Peyer's patch (tissue), 4 donors: ENCODE data around the gene TOGARAM2. TPM values are rescaled to one million over a fixed set of nuclear protein-coding genes. Genes with fewer than 3 reads are reported as not detected.

Experiments
- DNase-seq, 3 donors: peaks; one replicate each; pipeline ENCODE4 v3.0.0-alpha.2; 2017 to 2019
- H3K27ac ChIP-seq, 4 donors: fragments of 200-600 bp; sonication (generic); one replicate each; pipeline ENCODE4 v1.5.1; 2016 to 2019
- H3K27me3 ChIP-seq, 2 donors: fragments of 200-600 bp; sonication (generic); one replicate each; pipeline ENCODE4 v1.5.1; 2019
- H3K36me3 ChIP-seq, 3 donors: fragments of 200-600 bp; sonication (generic); one replicate each; pipeline ENCODE4 v1.5.1; 2016 to 2019
- H3K4me1 ChIP-seq, 4 donors: fragments of 200-600 bp; sonication (generic); one replicate each; pipeline ENCODE4 v1.5.1; 2016 to 2019
- H3K4me3 ChIP-seq, 4 donors: fragments of 200-600 bp; sonication (generic); 1 replicate in 3 of 4; 2 replicates in 1 of 4; pipeline ENCODE4 v1.5.1; 2016 to 2019; ENCODE audit warnings: mild to moderate bottlenecking in 1 of 4
- H3K9me3 ChIP-seq, 4 donors: fragments of 200-600 bp; sonication (generic); one replicate each; pipeline ENCODE4 v1.5.1; 2016 to 2019; ENCODE audit warnings: mild to moderate bottlenecking in 1 of 4
- POLR2A ChIP-seq, 2 donors: fragments of 450-650 bp; IDR thresholded peaks; one replicate each; pipeline ENCODE4 v1.5.1; 2017; ENCODE audit warnings: antibody characterized with exemption in 2 of 2, mild to moderate bottlenecking in 2 of 2, moderate library complexity in 2 of 2
- total RNA-seq, 4 donors: library from RNA; depleted of rRNA; stranded (reverse); fragments of >200 nt; gene quantifications; one replicate each; pipeline ENCODE4 v1.1.0, GENCODE V29; 2016
- TF ChIP-seq, protein P1 (sequence below), 6 experiments: fragments of 450-650 bp in 4 of 6; fragments of 200-600 bp in 2 of 6; sonication (generic) in 1 of 6; IDR thresholded peaks; one replicate each; pipeline ENCODE4 v1.5.1; 2017 to 2019; ENCODE audit warnings: antibody characterized with exemption in 6 of 6, mild to moderate bottlenecking in 3 of 6, moderate library complexity in 1 of 6

The TOGARAM2 gene
- total RNA-seq, 4 donors from 2014 or later: under 0.01 to 1.1 (median 0.22) TPM

DNA sequence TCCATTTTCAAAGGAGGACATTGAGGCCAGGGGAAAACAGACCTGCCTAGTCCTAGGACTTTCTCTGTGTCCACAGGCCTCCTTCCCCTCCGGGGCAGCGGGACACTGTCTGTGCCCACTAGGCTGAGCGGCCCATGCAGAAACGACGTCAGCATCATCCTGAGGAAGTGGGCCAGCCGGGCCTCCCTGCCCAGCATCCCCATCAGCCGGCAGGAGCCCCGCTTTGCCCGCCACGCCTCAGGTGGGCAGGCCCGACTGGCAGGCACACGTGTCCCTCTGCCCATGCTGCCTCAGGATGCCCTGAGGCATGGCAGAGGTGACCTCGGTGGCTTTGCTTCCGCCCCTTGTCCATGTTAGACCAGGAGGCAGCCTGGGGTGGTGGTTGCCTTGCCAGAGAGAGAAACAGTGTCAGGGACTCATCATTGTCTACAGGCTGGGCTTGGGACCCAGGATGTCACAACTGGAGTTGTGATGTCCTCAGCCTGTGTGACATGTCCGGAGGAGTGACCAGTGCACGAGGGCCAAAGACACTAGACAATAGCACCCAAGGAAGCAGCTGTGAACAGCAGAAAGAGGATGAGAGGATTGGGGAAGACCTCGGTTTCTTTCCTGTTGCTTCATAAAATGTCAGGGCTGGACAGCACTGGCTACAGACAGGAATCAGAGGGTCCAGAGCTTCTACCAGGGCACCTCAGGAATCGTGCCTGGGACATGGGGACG lies 36.8 kb downstream of the TOGARAM2 start:
- H3K36me3 ChIP-seq: no peaks in the 10 kb centered on the region
- H3K27ac ChIP-seq: no peak overlapping the region
- H3K27me3 ChIP-seq: no peaks in the 10 kb centered on the region
- DNase-seq: no peak
- H3K4me1 ChIP-seq: peaks cover 0 to 12% (median 6%) of the 10 kb centered on the region in 4 donors
- no peak for TF ChIP-seq POLR2A (IDR thresholded peaks at IDR 0.05)
- TF ChIP-seq, protein P1, sequence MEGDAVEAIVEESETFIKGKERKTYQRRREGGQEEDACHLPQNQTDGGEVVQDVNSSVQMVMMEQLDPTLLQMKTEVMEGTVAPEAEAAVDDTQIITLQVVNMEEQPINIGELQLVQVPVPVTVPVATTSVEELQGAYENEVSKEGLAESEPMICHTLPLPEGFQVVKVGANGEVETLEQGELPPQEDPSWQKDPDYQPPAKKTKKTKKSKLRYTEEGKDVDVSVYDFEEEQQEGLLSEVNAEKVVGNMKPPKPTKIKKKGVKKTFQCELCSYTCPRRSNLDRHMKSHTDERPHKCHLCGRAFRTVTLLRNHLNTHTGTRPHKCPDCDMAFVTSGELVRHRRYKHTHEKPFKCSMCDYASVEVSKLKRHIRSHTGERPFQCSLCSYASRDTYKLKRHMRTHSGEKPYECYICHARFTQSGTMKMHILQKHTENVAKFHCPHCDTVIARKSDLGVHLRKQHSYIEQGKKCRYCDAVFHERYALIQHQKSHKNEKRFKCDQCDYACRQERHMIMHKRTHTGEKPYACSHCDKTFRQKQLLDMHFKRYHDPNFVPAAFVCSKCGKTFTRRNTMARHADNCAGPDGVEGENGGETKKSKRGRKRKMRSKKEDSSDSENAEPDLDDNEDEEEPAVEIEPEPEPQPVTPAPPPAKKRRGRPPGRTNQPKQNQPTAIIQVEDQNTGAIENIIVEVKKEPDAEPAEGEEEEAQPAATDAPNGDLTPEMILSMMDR (IDR thresholded peaks at IDR 0.05): no peak
- H3K9me3 ChIP-seq: no peaks in the 10 kb centered on the region
- H3K4me3 ChIP-seq: no peak overlapping the region

DNA sequence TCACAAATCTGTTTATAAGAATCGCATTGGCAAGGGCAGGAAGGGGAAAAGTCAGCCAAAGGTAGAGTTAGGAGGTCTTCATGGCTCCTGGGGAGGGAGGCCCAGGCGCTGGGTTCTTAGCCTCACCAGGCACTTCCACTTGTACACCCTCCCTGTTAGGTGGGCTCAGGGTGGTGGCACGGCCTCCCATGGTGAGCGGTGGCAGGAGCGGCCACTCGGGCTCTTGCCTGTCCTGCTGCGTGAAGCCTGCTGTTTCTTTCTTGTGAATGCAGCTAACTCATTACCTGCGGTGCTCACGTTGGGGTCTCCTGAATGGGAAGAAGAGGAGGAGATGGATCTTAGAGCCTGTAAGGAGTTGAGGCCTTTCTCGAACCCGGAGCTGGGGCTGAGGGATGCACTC lies 40.8 kb downstream of the TOGARAM2 start:
- DNase-seq: no peak
- no peaks in the 10 kb centered on the region for H3K36me3 ChIP-seq
- no peak overlapping the region for H3K27ac ChIP-seq
- H3K27me3 ChIP-seq: no peaks in the 10 kb centered on the region
- no peaks in the 10 kb centered on the region for H3K9me3 ChIP-seq
- no peak overlapping the region for H3K4me3 ChIP-seq
- no peak for TF ChIP-seq POLR2A (IDR thresholded peaks at IDR 0.05)
- TF ChIP-seq, protein P1 (IDR thresholded peaks at IDR 0.05): no peak
- no peaks in the 10 kb centered on the region for H3K4me1 ChIP-seq

DNA sequence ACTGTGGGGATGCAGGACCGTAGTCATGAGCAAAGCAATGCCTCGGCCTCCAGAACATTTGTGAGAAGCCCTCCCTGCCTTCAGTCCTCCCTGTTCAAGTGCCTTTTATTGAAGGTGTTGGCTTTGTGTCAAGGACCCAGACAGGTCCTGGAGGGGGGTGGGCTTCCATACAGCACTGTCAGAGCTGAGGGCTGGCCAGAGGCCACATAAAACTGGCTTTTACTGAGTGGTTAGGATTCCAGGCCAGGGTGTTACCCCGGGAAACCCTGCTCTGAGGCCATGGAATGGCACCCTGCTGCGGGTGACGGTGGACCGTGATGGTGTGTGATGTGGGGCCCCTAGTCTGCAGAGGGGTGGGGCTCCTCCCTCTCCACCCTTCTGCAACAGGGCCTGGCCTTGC lies 41.6 kb downstream of the TOGARAM2 start:
- DNase-seq: no peak
- Histone ChIP-seq H3K36me3 (no peaks in the 10 kb centered on the region), H3K27ac (no peak overlapping the region), H3K9me3 (no peaks in the 10 kb centered on the region), H3K4me3 (no peak overlapping the region), H3K27me3 (no peaks in the 10 kb centered on the region), H3K4me1 (no peaks in the 10 kb centered on the region)
- TF ChIP-seq POLR2A (IDR thresholded peaks at IDR 0.05): no peak
- TF ChIP-seq, protein P1 (IDR thresholded peaks at IDR 0.05): no peak

DNA sequence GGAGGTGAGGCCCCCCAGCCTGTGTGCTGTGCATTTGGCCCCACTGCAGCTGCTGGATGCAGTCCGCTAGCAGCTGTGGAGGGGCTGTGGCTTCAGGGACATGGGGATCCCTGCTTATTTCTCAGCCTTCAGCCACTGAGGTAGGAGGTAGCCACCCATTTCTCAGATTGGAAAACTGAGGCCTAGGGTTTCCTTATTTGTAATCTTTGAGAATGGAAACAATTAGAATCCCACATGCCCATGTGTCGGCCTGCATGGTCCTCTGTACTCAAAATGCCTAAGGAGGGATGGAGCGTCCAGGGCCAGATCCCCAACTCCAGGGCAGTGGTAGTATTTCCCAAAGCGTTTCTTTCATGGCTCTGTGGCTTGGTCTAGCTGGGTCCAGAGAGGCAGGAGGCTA lies 42.1 kb downstream of the TOGARAM2 start:
- no peak overlapping the region for H3K27ac ChIP-seq
- no peak for DNase-seq
- no peak overlapping the region for H3K4me3 ChIP-seq
- no peaks in the 10 kb centered on the region for H3K9me3 ChIP-seq
- no peaks in the 10 kb centered on the region for H3K27me3 ChIP-seq
- no peak for TF ChIP-seq POLR2A (IDR thresholded peaks at IDR 0.05)
- TF ChIP-seq, protein P1 (IDR thresholded peaks at IDR 0.05): no peak
- no peaks in the 10 kb centered on the region for H3K36me3 ChIP-seq
- no peaks in the 10 kb centered on the region for H3K4me1 ChIP-seq

DNA sequence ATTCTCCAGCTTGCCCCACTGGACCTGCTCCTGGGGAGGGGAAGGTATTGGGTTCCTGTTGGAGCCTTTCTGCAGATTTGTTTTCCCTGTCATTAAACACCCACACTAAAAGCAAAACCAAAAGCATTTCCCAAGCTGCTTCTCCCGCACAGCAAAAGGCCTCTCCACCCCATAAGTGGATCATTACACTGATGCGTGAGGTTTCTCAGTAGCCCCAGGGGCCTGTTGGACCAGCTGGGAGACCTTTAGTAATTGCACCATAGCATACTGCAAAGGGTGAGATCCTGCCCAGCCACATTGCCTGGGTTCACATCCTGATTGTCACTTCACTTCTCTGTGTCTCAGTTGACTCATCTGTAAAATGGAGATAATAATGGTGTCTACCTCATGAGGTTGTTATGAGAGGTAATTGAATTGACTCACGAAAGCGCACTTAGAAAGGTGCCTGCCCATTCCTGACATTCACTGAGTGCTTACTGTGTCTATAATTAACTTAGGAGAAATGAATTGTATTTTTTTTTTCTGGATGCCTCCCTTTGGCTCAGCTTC lies 43.9 kb downstream of the TOGARAM2 start:
- Histone ChIP-seq H3K9me3 (no peaks in the 10 kb centered on the region), H3K27ac (no peak overlapping the region), H3K27me3 (no peaks in the 10 kb centered on the region), H3K4me3 (no peak overlapping the region), H3K36me3 (no peaks in the 10 kb centered on the region), H3K4me1 (no peaks in the 10 kb centered on the region)
- TF ChIP-seq POLR2A (IDR thresholded peaks at IDR 0.05): no peak
- TF ChIP-seq, protein P1 (IDR thresholded peaks at IDR 0.05): no peak
- no peak for DNase-seq
